NCI-H1105 (cell line): ENCODE results near the gene LRMDA.

Experiments
- DNase-seq: peaks from one replicate; lab custom pipeline; 2025; lab: John Stamatoyannopoulos, UW

LRMDA gene

DNA sequence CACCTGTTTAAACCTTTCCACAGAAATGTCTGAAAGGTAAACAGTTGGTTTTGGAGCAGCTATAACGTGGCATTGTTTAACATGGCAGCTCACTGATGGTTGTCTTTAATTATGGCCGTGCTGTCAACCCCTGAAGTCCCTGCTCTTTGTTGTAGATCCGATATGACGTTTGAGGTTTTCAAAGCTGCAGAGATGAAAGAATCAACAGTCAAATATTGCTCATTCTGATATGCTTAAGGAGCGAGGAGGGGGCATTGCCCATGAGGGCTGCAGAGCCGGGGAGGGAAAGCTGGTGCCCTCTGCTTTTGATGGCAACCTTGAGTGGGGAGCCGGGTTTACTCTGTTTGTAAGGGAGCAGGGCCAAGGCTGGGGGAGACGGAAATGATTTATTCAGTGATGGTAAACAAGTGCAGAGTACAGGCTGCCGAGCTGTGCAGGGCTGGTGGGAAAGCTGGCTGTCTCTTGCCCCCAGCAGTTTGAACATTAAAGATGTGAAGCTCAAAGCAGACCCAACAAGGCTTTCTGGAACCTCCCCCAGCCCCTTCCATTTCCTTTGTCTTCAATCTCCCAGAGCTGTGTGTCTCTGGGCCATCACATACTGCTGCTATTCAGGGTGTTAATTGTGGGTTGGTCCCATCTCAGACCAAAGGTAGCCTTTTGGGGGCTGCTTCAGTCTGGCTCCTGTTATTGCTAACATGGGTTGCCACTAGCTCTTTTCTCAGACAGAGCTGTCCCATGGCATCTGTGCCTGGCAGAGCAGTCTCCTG, 345.5 kb downstream of the LRMDA start:
- no peak for DNase-seq

DNA sequence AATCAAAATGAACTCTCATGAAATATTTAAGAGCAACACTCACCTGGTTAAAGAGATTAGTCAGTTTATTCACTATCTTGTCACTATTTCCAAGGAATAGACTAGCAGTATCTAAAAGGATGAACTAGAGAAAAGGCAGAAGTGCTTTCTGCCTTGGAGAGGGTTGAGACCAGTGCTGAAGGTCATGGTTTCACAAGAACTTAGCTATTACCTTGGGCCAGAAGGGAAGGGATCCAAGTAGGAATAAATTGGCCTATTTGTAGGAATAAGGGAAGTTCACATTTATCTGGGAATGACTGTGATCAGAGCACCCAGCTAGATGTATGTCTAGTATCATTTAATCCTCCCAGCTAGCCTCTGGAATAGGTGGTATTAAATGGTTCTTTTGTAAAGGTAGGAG, 347.2 kb downstream of the LRMDA start:
- no peak for DNase-seq

DNA sequence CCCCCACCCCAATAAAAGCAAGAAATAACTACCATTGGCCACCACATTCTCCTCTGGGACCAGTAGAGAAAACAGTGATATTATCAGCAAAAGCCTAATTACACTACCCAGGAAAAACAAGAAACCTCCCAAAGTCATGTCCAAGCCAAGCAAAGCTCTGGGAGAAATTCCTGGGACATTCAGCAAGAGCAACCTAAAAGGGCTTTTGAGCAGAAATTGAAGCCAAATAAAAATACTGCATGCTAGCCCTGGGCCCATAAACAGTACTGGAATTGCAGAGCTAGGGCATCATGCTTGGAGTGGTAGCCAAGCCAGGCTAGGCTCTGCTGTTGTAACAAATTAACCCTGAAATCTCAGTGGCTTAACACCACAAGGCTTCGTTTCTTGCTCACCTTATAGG, 347.9 kb downstream of the LRMDA start:
- no peak for DNase-seq

DNA sequence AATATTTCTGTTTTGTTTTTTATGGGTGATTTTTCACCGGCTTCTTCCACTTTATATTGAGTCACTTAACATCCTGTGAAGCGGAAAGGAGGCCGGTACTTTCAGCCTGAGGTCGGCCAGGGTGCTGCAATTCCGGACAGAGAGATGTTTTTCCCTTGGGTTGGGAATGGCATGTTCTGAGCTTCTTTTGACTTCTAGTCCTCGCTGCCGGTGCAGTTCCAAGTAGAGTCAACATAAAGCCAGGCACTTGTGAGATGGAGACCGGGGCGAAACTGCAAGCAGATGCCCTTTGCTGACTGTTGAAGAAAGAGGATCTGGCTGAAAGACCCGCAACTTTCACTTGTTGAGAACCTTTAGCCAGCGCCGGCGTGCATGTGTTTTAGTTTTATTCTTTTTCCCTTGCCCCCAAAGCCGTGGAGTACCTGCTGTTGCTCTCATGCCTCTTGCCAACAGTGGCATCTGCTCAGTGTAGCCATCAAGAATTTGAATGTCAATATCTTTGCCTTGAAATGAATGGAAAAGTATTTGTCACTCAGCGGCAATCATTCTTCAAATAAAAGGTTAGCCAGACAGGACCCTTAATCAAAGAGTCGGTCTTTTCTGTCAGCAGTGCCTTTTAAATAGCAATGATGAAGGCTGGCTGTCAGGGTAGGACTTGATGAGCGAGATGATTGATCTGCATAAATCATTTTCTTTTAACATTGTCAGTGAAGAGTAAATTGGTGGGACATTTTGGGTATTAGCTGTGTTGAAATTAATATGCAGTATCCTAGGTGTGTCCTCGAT, 351.2 kb downstream of the LRMDA start:
- DNase-seq: no peak

DNA sequence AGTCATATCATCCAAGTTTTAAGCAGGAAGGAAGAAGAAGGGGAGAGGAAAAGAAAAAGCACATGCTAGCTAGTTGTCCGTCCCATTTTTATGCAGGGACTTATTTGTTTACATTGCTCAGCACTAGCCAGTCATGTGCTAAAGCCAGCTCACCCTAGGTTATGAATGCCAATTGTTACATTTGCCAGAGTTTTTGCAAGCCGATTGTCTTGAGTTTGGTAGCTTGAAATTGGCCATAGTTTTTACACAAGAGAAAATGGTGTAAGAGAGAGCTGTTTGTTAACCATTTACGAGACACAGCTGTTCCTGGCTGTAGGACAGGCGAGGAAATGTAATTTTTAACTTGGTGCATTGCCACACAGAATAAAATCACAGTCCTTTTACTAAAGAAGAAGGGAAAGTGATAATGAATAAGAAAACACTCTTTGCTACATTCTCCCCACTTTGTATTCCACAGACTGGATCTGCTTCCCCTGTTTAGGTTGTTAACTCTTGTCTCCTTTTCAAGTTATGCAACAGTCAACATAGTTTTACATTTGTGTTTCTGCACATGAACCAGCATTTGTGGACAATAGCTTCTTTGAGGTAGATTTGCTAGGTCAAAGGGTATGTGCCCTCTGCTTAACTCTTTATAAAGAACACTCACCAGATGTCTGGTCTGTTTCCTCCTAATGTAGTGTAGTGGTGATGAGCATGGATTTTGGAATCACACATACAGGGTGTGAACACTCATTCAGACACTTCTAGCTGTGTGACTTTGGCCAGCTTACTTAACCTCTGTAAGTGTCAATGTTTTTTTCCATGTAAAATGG, 357.2 kb downstream of the LRMDA start:
- no peak for DNase-seq

DNA sequence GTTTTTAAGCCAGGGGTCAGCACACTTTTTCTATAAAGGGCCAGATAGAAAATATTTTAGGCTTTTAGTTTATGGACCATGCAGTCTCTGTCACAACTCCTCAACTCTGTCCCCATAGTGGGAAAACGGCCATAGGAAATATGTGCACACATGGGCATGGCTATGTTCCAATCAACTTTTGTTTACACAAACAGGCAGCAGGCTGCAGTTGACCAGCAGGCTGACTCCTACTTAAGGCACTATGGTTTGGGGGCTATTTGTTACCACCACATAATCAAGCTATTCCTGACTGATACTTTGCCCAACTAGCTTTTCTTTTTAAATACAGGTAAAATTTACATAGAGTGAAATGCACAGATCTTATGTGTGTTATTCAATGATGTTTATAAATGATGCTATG, 362.4 kb downstream of the LRMDA start:
- DNase-seq: no peak

DNA sequence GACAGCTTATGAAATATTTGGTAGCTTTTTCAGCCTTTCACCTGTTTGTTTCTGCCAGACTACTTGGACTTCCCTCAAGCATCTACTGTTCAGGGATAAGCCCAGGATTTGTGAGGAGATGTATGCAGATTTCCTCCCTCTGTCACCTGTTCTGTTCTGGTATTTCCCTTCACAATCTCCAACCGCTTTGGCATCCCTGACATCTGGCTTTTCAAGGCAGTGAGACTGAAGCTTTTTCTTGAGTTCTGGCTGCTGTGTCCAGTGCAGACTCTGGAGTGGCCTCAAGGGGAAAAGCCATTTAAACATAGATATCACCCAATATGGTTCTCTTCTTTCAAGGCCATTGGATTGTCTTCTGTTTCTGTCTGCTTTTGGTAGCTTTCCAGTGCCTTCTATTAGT, 369.7 kb downstream of the LRMDA start:
- no peak for DNase-seq

DNA sequence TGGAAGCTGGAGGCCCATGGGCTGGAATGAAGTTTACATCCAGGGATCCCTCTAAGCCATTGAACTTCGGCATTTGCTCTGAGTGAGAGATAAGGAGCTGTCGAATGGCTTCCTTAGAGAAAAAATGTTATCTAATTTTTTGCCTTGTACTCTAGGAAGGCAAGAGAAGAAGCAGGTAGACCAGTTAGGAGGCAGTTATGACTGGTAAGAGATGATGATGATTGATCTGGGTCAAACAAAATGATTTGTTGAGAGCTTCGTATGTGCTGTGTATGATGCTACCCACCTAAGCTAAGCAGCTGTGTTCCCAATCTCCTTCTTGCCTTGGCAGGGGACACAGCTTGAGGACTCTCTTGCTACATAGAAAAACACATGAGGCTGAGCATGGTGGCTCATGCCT, 370.2 kb downstream of the LRMDA start:
- DNase-seq: no peak

DNA sequence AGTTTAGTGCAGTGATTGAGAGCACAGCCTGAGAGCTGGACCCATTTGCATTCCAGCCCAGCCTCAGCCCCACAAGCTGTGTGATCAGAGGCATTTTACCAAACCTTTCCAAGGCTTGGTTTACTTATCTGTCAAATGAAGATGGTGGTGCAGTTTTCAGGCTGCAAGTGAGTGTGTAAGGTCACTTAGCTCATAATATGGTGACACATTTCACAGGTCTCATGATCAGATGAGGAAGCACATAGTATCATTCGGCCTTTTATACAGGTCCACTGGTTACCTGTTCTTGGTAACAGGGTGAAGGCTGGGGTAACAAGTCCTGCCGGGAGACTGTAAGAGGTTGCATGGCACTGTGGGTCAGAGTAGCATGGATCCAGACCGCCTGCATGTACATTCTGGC, 371.7 kb downstream of the LRMDA start:
- DNase-seq: no peak

DNA sequence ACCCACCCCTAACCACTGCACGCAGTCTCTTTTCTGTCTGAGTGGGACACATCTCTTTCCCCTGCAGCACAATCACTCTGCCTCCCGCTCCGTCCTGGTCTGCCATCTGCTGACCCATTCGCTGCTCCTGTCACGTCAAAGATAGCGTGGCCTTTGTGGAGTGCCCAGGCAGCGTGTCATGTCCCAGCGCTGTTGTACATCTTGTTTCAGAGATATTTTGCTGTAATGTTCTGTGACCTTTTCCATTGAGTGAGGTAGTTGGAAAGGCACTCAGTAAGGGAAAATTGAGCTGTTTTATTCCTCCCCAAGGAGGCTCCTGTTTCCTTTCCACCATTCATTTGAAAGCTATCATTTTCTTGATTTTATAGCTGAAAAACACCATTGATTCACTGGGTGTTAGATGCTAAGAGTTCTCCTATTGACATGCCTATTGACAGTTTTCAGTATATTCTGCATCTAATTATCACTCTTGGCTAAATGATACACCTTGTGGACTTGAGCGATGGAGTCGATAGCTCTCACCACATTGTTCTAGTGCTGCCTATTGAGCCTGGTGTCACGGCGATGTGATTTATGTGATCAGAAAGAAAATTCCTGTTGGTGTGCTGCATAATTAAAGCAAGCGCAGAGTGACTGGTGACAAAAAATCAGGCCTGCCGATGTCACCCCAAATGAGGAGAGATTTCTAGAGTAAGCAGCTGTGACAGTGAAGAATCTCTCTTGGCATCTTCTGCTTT, 372.6 kb downstream of the LRMDA start:
- DNase-seq: no peak

DNA sequence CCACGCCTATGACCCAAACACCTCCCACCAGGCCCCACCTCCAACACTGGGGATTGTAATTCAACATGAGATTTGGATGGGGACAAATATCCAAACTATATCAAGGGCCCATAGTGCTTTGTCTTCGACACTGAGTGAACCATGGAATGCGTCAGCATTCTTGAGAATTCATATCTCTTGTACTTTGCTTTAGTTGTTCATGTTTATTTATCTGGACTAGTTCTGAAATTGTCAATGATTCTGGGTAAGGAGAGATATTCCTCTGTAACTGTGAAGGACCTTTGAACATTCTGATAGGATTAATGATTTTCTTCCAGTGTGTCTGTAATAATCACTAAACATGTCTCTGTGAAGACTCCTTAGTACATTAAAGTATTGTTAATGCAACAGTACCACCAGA, 374.8 kb downstream of the LRMDA start:
- DNase-seq: no peak

DNA sequence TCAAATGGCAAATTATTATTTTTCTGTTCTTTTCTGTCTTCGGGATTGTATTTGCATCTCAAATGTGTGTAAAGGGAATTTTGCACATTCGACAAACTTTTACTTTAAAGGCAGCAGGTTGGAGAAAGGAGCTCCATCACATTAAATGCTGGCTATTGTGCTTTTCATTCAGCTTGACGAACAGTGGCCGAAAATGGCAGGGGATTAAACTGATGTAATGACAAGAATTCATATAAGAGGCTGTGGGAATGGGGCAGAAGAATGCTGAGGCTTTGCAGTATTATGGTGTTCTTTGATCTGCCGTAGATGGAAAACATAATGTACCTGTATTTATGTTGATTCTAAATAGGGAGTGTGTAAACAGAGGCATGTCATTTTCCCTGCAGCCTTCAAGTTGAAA, 376.0 kb downstream of the LRMDA start:
- no peak for DNase-seq

DNA sequence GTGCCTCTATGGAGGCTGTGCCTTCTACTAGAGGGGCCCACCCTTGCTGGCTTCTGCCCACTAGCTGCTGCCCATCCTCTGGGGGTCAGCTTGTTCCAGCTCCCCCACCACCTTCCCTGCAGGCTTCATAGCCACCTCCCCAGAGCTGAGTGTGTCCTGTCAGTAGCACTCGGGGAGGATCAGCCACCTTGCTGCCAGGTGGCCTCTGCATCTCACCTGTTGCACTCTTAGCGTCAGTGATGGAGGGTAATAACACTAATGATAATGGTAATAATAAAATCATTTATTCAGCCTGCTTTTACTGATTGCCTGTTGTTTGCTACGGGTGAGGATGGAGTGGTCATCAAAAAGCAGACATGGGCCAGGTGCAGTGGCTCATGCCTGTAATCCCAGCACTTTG, 377.6 kb downstream of the LRMDA start:
- DNase-seq: no peak

DNA sequence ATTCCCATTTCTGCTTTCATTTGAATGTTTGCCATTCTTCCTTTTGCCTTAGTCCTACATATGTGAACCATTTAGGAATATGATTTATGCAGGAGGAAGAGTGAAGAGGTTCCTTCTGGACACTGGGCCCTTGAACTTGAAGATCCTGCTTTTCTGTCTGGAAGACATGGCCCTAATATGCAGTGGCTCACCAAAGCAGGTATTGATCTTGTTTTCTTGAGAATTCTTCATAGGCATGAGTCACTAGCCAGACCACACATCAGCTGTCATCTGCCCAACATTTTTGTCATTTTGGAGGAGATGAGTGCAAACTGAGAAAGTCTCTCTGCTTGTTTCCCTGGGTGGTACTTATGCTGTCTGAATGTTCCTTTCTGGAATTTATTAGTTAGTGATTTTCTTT, 382.6 kb downstream of the LRMDA start:
- no peak for DNase-seq

DNA sequence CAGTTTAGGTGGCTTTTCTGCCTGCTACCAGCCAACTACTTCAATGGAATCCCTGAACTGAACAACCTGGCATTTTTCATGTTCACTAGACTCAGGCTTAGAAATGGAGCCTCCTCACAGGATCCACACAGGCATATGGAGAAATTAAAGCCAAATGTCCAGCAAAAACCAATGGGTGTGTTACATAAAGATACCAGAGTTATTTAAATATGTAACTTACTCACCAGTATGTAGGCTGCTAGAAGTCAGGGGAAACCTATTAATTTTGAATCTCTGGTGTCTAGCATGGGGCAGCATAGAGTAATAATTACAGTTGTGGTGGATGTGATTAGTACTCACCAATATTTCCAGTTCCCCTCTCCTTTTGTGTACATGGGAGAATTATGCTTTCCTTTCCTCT, 383.6 kb downstream of the LRMDA start:
- DNase-seq: no peak

DNA sequence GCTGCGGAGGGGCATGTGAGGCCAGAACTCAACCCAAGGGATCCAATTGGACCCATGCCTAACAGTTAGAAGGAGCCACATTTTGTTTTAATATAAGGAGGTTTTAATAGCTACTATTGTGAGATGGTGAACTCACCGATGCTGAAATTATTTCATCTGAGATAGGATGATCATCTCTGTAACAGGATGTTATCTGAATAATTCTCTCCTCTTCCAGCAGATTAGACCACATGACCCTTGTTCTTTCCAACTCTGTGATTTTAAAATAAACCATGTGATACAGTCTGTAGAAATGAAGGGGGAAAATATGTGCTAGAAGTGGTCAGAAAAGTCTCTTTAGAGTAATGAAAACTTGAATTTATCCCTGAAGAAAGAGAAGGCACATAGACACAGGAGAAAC, 385.8 kb downstream of the LRMDA start:
- no peak for DNase-seq

DNA sequence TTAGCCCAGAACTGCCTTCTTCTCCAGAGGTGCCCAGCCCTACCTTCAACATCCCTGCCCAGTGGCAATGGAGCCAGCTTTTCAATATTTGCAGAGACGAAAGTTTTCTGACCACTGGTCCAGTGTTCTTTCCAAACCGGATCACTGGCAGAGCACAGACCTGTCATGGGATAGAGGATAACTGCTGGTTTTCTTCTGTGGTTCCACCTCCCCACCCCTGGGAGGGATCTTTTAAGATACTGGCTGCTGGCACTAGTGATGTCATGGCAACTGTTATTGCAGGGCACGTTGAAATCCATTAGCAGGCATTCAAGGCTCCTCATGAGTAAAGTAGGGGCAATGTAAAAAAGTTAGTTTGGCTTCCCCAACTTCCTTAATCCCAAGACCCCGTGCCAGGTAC, 387.1 kb downstream of the LRMDA start:
- DNase-seq: no peak

DNA sequence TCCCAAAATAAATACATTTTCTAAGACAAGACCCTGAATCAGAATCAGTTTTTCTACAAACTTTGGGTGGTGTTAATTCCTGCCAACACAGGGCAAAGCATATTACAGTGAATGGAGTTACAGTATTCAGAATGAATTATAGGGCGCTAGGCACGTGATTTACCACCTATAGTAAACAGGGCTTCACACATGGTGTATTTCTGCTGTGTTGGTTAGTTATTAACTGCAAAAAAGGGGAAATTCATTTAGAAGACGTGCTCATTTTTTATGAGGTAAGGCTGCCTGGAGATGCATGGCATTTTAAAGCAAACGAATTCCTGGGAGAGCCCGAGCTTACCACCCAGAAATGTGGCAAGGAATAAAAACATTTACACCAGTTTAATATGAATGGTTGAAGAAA, 393.8 kb downstream of the LRMDA start:
- DNase-seq: no peak

DNA sequence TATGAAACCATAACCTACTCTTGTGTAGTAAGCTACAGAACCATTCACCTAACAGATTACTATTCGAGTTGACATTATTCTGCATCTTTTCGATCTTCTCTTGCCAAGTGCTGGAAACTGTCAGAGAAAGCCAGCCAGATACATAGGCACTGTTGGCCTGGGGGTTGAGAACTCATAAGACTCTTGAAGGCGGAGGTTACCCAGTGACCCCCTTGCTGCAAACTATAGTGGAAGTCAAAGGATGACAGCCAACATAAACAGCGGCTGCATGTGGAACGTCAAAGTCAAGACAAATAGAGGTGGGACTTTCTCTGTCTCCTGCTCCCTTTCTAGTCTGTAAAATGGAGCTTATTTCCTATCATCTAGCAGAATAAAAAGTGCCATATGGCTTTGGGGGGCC, 394.2 kb downstream of the LRMDA start:
- DNase-seq: no peak

DNA sequence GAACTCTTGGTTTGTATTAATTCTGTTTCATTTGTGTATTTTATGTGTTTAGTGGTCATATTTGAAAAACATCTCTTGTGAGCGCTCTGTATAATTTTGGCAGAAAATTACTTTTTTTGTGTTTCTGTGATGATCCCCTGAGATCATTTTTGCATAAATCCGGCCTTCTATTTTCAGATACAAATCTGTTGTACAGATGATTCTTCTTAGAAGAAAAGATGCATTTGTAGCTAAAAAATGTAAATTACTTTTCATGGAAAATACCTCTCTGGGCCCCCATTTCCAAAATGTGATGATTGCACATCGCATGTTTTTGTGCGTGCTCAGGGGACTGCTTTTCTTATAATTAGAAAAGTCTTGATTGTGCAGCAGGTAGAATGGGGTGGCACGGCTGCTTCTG, 395.4 kb downstream of the LRMDA start:
- no peak for DNase-seq

DNA sequence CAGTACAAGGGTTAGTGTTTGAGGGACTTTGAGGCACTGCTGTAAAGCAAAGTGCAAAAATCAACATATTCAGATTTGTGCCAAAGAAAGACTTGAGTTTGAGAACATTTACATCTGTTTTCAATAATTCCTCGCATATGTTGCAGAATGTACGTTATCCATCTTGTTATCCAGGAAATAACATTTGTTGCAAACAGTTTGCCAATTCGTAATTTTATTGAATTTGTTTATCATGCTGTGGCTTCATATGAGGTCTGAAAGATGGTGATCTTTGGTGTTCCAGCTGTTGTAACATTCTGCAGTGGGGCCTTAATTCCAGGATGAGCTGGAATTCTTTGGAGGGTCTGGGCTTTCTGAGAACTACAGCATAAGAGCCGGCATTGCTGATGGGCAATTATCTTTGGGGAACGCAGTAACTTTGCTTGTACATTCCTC, 396.2 kb downstream of the LRMDA start:
- no peak for DNase-seq

DNA sequence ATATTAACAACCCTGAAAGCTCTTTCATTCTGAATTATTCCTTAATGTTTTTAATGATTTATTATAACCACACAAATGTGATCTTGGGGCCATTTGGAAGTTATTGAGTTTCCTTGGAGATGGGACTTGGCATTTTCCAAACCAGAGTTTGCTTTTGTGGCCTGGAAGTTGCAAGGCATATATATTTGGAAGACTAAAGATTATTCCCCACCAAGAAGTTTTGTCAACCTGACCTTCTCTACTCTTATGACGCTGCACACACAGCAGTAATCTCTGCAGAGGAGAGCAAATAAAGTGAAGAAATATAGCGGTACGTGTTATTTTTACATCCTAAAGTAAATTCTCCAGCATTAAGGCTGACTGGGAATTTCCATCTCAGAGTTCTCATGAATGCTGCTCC, 397.0 kb downstream of the LRMDA start:
- DNase-seq: no peak
